Neural progenitor cell (in vitro differentiated cells): ENCODE data around the gene HEG1. TPM values are rescaled to one million over a fixed set of nuclear protein-coding genes. Genes with fewer than 3 reads are reported as not detected.
A peak's percentile ranks its signal among the peaks of the same experiment; 100 is the strongest.

ENCODE experiments used
- DNase-seq: peaks from one replicate; pipeline ENCODE4 v3.0.0-alpha.2; 2016; ENCODE audit warnings: low spot score
- H2AFZ ChIP-seq: fragments of 200-600 bp; sonication (generic); replicated peaks from 2 replicates; pipeline ENCODE4 v1.6.1; 2016; ENCODE audit warnings: antibody characterized with exemption
- H3F3A ChIP-seq: fragments of 200-600 bp; sonication (generic); 2 replicates; pipeline ENCODE4 v1.6.1; 2016; ENCODE audit warnings: antibody characterized with exemption, low read depth
- H3K27ac ChIP-seq: fragments of 200-600 bp; sonication (generic); 2 replicates; pipeline ENCODE4 v1.5.1; 2016; ENCODE audit warnings: mild to moderate bottlenecking
- H3K27me3 ChIP-seq: fragments of 200-600 bp; sonication (generic); 2 replicates; pipeline ENCODE4 v1.6.1; 2016; ENCODE audit warnings: mild to moderate bottlenecking, moderate library complexity
- H3K36me3 ChIP-seq: fragments of 200-600 bp; sonication (generic); 2 replicates; pipeline ENCODE4 v1.5.1; 2016
- H3K4me1 ChIP-seq: fragments of 200-600 bp; sonication (generic); 2 replicates; pipeline ENCODE4 v1.6.1; 2016; ENCODE audit warnings: mixed run types
- H3K4me2 ChIP-seq: fragments of 200-600 bp; sonication (generic); 2 replicates; pipeline ENCODE4 v1.6.1; 2016
- H3K4me3 ChIP-seq: fragments of 200-600 bp; sonication (generic); 2 replicates; pipeline ENCODE4 v1.5.1; 2016
- H3K79me2 ChIP-seq: fragments of 200-600 bp; sonication (generic); 2 replicates; pipeline ENCODE4 v1.6.1; 2016; ENCODE audit warnings: low read depth
- H3K9ac ChIP-seq: fragments of 200-600 bp; sonication (generic); 2 replicates; pipeline ENCODE4 v1.6.1; 2016
- H3K9me3 ChIP-seq: fragments of 200-600 bp; sonication (generic); 2 replicates; pipeline ENCODE4 v1.5.1; 2016; ENCODE audit warnings: low read depth
- H4K20me1 ChIP-seq: fragments of 200-600 bp; sonication (generic); 2 replicates; pipeline ENCODE4 v1.6.1; 2016; ENCODE audit warnings: low read depth
- H3K27ac Mint-ChIP-seq: 3 replicates; pipeline ENCODE4 v1.8.0; 2021; ENCODE audit warnings: mixed read lengths
- H3K27me3 Mint-ChIP-seq: 2 replicates; pipeline ENCODE4 v1.8.0; 2022; ENCODE audit warnings: low read depth, mild to moderate bottlenecking, inconsistent platforms, moderate library complexity, mixed read lengths; ENCODE audit not compliant: insufficient read depth
- H3K36me3 Mint-ChIP-seq: 3 replicates; pipeline ENCODE4 v1.8.0; 2021; ENCODE audit warnings: mixed read lengths
- H3K4me1 Mint-ChIP-seq: 3 replicates; pipeline ENCODE4 v1.8.0; 2021; ENCODE audit warnings: mixed read lengths
- H3K4me3 Mint-ChIP-seq: 3 replicates; pipeline ENCODE4 v1.8.0; 2021; ENCODE audit warnings: mild to moderate bottlenecking, moderate library complexity, mixed read lengths
- H3K9me3 Mint-ChIP-seq: 3 replicates; pipeline ENCODE4 v1.8.0; 2020; ENCODE audit warnings: mixed read lengths
- CTCF ChIP-seq: fragments of 200-600 bp; sonication (generic); IDR thresholded peaks from 2 replicates; pipeline ENCODE4 v1.5.1; 2017; ENCODE audit warnings: antibody characterized with exemption, mild to moderate bottlenecking
- EZH2 ChIP-seq: fragments of 200-600 bp; sonication (generic); IDR thresholded peaks from 2 replicates; pipeline ENCODE4 v1.6.1; 2017; ENCODE audit warnings: antibody characterized with exemption, mild to moderate bottlenecking, moderate library complexity
- EZH2phosphoT487 ChIP-seq: fragments of 200-600 bp; sonication (generic); IDR thresholded peaks from 2 replicates; pipeline ENCODE4 v1.6.1; 2017; ENCODE audit warnings: antibody characterized with exemption
- total RNA-seq: library from RNA; depleted of rRNA; stranded (reverse); fragments of >200 nt; gene quantifications from 2 replicates; pipeline ENCODE4 v1.2.3, GENCODE V29; 2015; ENCODE audit warnings: low replicate concordance

The HEG1 gene
- total RNA-seq, 1 donor from 2014 or later, result 11.4 TPM

- Mint-ChIP-seq H3K27me3 (peaks cover 2% of the 10 kb centered on the region), H3K27ac (peak overlapping the region; percentile 80), H3K36me3 (peaks cover 39% of the 10 kb centered on the region), H3K4me3 (peak overlapping the region; percentile 31), H3K4me1 (peaks cover 77% of the 10 kb centered on the region), H3K9me3 (no peaks in the 10 kb centered on the region)
- peaks cover 36% of the 10 kb centered on the region for H3F3A ChIP-seq
- no peak overlapping the region for H2AFZ ChIP-seq
- H3K9ac ChIP-seq, result no peak overlapping the region
- no peak overlapping the region for H3K4me2 ChIP-seq
- H3K27ac ChIP-seq, result no peak overlapping the region
- H4K20me1 ChIP-seq, result no peaks in the 10 kb centered on the region
- TF ChIP-seq EZH2phosphoT487, result no peak
- TF ChIP-seq CTCF, result no peak
- TF ChIP-seq EZH2, result no peak
- peaks cover 65% of the 10 kb centered on the region for H3K4me1 ChIP-seq
- H3K9me3 ChIP-seq, result no peaks in the 10 kb centered on the region
- no peaks in the 10 kb centered on the region for H3K79me2 ChIP-seq
- no peaks in the 10 kb centered on the region for H3K27me3 ChIP-seq
- no peak for DNase-seq
- no peaks in the 10 kb centered on the region for H3K36me3 ChIP-seq
- no peak overlapping the region for H3K4me3 ChIP-seq
Measured at GRCh38 chr3:125003859-125004595, 51.8 kb downstream of the HEG1 start.

GRCh38 chr3:125003369-125003853 is 52.4 kb downstream of the HEG1 start:
- no peak for TF ChIP-seq CTCF
- TF ChIP-seq EZH2phosphoT487, result no peak
- TF ChIP-seq EZH2, result no peak
- Mint-ChIP-seq H3K27ac (peak overlapping the region; percentile 80), H3K4me1 (peaks cover 80% of the 10 kb centered on the region), H3K4me3 (peak overlapping the region; percentile 53), H3K27me3 (peaks cover 2% of the 10 kb centered on the region), H3K36me3 (peaks cover 36% of the 10 kb centered on the region), H3K9me3 (no peaks in the 10 kb centered on the region)
- H3K36me3 ChIP-seq, result no peaks in the 10 kb centered on the region
- no peaks in the 10 kb centered on the region for H3K79me2 ChIP-seq
- no peak overlapping the region for H3K4me3 ChIP-seq
- peaks cover 36% of the 10 kb centered on the region for H3F3A ChIP-seq
- H3K9me3 ChIP-seq, result no peaks in the 10 kb centered on the region
- peaks cover 66% of the 10 kb centered on the region for H3K4me1 ChIP-seq
- H3K27me3 ChIP-seq, result no peaks in the 10 kb centered on the region
- H4K20me1 ChIP-seq, result no peaks in the 10 kb centered on the region
- no peak overlapping the region for H3K27ac ChIP-seq
- DNase-seq, result no peak
- no peak overlapping the region for H3K4me2 ChIP-seq
- no peak overlapping the region for H2AFZ ChIP-seq
- no peak overlapping the region for H3K9ac ChIP-seq

- peaks cover 33% of the 10 kb centered on the region for H3K36me3 Mint-ChIP-seq
- Histone ChIP-seq H3K9me3 (no peaks in the 10 kb centered on the region), H3K36me3 (no peaks in the 10 kb centered on the region), H3K4me1 (peaks cover 71% of the 10 kb centered on the region), H3K27me3 (no peaks in the 10 kb centered on the region), H2AFZ (no peak overlapping the region), H4K20me1 (no peaks in the 10 kb centered on the region), H3F3A (peaks cover 42% of the 10 kb centered on the region), H3K27ac (peak overlapping the region; percentile 50), H3K9ac (no peak overlapping the region), H3K4me2 (no peak overlapping the region), H3K79me2 (no peaks in the 10 kb centered on the region), H3K4me3 (no peak overlapping the region)
- peak overlapping the region; percentile 53 for H3K4me3 Mint-ChIP-seq
- no peak for TF ChIP-seq EZH2phosphoT487
- no peak for TF ChIP-seq EZH2
- TF ChIP-seq CTCF, result no peak
- no peaks in the 10 kb centered on the region for H3K9me3 Mint-ChIP-seq
- peak; percentile 4 for DNase-seq
- peaks cover 88% of the 10 kb centered on the region for H3K4me1 Mint-ChIP-seq
- peak overlapping the region; percentile 80 for H3K27ac Mint-ChIP-seq
- H3K27me3 Mint-ChIP-seq, result peaks cover 2% of the 10 kb centered on the region
Measured at GRCh38 chr3:125002414-125003368, 53.1 kb downstream of the HEG1 start.
